Stomach (tissue), 4 donors: ENCODE data around the gene CFAP299.

Experiments
- EP300 ChIP-seq: sonication (generic); formaldehyde crosslinking; IDR thresholded peaks from one replicate; pipeline ENCODE4 v1.6.1; 2017; ENCODE audit warnings: antibody characterized with exemption
- POLR2A ChIP-seq, 4 donors: fragments of 450-650 bp; IDR thresholded peaks; one replicate each; pipeline ENCODE4 v1.6.1; 2016; ENCODE audit warnings: antibody characterized with exemption in 4 of 4, control low read depth in 2 of 4, mild to moderate bottlenecking in 1 of 4, moderate library complexity in 1 of 4
- TF ChIP-seq, protein P1 (sequence below), 7 experiments: fragments of 450-650 bp in 4 of 7; fragments of 200-600 bp in 3 of 7; sonication (generic) in 3 of 7; IDR thresholded peaks; one replicate each; pipeline ENCODE4 v1.5.1; 2016 to 2019; ENCODE audit warnings: antibody characterized with exemption in 7 of 7, control low read depth in 2 of 7, mild to moderate bottlenecking in 1 of 7

DNA sequence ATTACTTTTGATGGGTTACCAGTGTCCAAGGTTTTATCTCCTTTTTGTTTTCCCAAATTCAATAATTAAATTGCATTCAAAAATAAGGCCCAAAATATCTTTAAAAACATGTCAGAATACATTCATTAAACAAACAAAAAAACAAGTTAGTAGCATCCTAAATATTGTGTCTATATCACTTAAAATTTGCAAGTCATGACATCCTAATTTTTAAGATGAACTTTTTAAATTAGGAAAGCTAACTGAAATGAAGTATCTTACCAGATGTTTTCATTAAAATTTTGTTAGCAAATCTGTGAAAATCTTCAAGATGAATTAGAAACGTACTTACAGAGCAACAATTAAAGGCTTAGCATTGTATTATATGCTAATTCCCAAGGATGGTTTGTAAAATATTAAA lies 962 bp upstream of the CFAP299 start:
- TF ChIP-seq, protein P1, sequence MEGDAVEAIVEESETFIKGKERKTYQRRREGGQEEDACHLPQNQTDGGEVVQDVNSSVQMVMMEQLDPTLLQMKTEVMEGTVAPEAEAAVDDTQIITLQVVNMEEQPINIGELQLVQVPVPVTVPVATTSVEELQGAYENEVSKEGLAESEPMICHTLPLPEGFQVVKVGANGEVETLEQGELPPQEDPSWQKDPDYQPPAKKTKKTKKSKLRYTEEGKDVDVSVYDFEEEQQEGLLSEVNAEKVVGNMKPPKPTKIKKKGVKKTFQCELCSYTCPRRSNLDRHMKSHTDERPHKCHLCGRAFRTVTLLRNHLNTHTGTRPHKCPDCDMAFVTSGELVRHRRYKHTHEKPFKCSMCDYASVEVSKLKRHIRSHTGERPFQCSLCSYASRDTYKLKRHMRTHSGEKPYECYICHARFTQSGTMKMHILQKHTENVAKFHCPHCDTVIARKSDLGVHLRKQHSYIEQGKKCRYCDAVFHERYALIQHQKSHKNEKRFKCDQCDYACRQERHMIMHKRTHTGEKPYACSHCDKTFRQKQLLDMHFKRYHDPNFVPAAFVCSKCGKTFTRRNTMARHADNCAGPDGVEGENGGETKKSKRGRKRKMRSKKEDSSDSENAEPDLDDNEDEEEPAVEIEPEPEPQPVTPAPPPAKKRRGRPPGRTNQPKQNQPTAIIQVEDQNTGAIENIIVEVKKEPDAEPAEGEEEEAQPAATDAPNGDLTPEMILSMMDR (IDR thresholded peaks at IDR 0.05): no peak
- TF ChIP-seq EP300 (no peak), POLR2A (IDR thresholded peaks at IDR 0.05) (no peak)
